Head of caudate nucleus (tissue), 42 donors: ENCODE results near the gene PLIN3.
"Not testable (repeated sequence)": the region's sequence is repeated elsewhere in the genome, so short reads cannot be mapped to it uniquely, and the experiment has no call there.

ENCODE experiments used
- DNase-seq, 42 donors: peaks; one replicate each; pipeline versions ENCODE4 v3.0.0 to v3.0.0-alpha.2; 2020 to 2021; ENCODE audit warnings: mixed read lengths in 7 of 42
- intact Hi-C: fragments of 100-400 bp; cut with DNase I; formaldehyde crosslinking; loops from one replicate; pipeline ENCODE4 v1.15.0; 2022

Gene PLIN3

DNA sequence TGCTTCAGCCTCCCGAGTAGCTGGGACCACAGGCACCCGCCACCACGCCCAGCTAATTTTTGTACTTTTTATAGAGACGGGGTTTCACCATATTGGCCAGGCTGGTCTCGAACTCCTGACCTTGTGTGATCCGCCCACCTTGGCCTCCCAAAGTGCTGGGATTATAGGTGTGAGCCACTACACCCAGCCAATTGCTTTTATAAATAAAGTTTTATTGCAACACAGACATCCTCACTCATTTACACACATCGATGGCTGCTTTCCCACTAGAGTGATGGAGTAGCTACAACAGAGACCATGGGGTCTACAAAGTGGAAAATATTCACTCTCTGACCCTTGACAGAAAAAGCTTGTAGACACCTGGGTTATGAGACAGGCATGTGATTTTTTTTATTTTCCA lies 45.1 kb downstream of the PLIN3 start:
- DNase-seq, intact Hi-C loops: not testable (repeated sequence)

DNA sequence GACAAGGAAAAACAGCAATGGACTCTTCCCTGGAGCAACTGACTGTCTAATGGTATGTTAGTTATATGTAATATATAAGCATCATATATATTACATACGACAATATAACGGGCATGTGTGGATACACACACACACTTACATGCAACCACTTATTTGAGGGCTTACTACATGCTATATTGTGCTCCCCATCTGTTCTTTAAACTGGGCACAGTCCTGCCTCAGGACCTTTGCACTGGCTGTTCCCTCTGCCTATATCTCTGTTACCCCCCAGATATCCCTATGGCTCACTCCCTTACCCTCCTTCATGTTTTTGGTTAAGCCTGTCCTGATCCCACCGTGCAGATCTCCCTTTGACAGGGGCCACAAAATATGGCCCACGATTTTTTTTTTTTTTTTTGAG lies 46.2 kb downstream of the PLIN3 start:
- intact Hi-C loops = no loop called here

DNA sequence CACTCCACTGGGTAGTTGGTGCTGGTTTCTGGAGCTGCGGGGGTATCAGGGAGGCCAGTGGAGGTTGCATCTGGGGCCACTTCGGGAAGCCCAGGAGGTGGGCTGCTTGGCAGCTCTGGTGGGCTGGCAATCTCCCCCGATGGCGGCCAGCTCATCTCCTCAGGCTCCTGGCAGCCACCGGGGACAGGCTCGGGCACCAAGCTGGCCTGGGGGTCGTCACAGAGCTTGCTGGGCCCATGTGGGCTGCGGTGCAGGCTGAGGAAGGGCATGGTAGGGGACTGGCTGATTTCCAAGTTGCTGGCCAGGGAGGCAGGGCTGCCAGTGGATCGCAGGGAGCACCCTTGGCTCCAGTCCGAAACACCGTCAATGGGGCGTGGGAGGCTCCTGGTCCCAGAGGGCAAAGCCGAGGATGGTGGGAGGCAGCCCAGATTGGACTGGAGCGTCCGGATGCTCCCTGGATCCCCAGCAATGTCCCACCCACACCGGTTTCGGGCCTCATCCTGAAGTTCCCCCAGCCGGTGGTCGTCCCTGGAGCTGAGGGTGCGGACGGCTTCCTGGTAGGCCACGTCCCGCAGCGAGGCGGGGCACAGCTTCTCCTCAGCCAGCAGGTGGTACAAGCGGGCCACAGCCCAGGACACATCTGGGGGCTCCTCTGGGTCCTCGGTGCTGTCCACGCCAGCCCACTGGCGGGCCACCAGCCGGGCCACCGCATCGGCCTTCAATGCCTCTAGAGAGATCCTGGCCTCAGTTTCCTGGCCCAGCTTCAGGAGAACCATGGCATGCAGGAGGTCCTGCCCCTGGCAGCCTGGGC lies 49.8 kb downstream of the PLIN3 start:
- intact Hi-C loops = loop anchor here (5.0 kb wide), 1 partner anchor 95 kb away; no protein-coding TSS in a partner anchor
- DNase-seq = no peak

More for the DNA sequence above, 46.2 kb downstream of the PLIN3 start:
- no peak for DNase-seq

DNA sequence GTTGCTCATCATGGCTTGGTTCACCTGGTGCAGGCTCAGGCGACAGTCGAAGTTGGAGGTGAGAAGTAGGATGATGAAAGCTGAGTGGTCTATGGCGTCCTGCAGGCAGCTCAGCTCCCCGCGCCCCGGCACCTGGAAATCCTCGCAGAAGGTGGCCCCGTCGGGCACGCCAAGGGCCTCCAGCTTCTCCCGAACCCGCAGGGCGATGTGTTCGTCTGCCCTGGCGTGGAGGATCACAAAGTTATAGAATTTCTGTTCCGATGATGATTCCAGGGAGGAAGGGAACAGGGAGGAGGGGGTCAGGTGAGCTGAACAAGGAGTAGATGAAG lies 50.6 kb downstream of the PLIN3 start:
- intact Hi-C loops = loop anchor here (5.0 kb wide), 1 partner anchor 95 kb away; no protein-coding TSS in a partner anchor
- DNase-seq = no peak

DNA sequence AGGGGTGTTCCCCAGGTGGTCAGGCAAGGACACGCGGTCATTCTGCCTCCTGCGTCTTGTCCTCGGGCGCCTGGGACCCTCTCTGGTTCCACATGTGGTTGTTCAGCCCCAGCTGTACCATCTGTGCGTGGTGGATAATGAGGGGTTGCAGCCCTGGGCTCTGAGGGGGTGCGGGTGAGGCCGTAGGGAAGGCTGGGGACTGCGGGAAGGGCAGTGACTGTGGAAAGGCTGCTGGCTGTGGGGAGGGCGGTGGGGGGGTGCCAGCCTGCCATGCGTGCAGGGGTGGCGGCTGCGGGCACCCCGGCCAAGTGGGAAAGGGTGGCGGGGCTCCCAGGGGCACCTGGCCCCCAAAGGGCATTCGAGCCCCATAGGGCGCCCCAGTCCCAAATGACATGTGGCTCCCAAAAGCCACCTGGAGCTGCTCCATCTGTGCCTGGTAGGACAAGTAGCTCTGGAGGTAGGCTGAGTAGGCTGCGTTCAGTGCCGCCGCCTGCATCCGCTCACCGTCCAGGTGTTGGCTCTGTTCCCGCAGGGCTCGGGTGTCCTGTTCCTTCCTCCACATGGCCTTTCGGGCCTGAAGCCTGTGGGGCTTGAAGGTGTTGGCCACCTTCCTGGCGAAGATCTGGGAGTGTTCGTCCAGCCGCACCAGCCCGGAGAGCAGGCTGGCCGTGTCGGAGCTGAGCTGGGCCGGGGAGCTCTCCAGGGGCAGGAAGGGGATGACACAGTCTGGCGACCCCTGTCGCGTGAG lies 51.1 kb downstream of the PLIN3 start:
- intact Hi-C loops = loop anchor here (5.0 kb wide), 1 partner anchor 96 kb away; no protein-coding TSS in a partner anchor
- DNase-seq = peak in 1 of 42 donors; percentile 21

DNA sequence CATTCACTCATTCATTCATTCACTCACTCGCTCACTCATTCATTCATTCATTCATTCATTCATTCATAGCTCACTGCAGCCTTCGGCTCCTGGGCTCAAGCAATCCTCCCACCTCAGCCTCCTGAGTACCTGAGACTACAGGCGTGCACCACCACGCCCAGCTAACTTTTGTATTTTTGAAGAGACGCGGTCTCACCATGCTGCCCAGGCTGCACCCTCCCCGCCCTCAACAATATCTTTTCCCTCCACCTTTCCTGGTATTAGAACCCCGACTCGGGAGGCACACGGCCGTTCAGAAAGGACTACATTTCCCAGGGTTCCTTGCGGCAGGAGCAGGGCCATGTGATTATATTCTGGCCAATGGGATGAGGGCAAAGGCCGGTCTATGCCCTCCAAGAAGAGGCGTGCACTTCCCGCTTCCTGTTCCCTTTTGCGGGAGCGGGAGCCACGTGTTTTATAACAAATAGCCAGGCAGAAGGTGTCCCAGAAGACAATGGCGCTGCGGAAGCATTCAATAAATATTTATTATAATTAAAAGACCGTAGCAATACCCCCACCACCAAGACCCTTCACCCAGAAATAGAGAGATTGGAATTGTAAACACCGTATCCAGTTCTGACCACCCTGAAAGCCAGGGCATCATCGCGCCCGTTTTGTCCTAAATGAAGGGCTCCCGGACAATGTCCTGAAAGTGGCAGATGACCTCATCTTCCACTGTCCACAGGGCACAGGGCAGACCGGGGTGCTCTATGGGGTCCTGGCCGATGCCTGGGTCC lies 51.9 kb downstream of the PLIN3 start:
- intact Hi-C loops = loop anchor here (5.0 kb wide), 1 partner anchor 97 kb away; no protein-coding TSS in a partner anchor
- DNase-seq = peak; percentile 86 to 98 (median 95)

DNA sequence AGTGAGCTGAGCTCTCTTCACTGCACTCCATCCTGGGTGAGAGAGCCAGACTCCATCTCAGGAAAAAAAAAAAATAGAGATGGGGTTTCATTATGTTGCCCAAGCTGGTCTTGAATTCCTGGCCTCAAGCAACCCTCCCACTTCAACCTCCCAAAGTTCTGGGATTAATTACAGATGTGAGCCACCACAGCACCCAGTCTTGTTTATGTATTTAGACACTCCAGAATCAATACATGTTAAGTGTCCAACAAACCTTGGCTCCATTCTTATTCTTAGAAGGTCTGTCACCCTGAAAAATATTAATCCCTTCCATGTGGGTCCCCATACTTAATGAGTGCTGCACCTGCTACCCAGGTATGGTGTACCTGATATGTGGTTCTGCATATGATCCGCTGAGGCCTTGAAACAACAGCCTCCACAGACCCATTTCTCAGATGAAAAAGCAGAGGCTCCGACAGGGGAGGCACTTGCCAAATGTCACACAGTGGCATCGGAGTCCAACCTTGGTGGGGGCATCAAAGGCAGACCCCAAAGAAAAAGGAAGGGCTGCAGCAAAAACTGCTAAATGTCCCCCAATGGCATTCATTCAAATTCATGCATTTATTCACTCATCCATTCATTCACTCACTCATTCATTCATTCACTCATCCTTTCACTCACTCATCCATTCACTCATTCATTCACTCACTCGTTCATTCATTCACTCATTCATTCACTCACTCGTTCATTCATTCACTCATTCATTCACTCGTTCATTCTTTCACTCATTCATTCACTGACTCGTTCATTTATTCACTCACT lies 52.6 kb downstream of the PLIN3 start:
- intact Hi-C loops = loop anchor here (5.0 kb wide), 2 partner anchors 97 to 212 kb away; no protein-coding TSS in a partner anchor

DNA sequence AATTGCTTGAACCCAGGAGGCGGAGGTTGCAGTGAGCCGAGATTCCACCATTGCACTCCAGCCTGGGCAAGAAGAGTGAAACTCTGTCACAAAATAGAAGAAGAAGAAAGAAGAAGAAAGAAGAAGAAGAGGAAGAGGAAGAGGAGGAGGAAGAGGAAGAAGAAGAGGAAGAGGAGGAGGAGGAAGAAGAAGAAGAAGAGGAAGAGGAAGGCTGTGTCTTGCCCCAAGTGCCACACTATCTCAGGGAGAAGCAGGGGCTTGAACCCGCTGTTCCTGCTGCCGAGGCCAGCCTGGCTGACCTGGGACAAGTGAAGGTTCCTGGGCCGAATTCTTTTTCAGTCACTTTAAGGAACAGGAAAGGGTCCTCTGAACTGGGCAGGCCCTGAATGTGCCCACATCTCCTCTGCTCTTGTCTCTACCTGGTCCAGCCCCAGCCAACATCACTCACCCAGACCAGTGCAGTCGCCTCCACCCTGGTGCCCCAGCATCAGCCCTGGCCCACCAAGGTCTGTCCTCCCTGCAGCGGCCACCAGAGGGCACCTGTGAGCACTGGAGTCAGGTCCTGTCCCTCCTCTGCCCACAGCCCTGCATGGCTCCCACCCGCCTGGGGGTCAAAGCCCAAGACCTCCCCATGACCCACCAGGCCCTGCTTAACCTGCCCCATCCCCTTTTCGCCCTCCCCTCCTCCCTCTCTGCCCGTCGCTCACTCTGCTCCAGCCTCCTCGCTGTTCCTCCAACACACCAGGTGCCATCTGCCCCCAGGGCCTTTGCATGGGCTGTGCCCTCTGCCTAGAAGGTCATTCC lies 55.9 kb downstream of the PLIN3 start:
- intact Hi-C loops = loop anchor here (5.0 kb wide), 1 partner anchor 216 kb away; no protein-coding TSS in a partner anchor
- peak; percentile 32 to 93 (median 80) for DNase-seq

More for the DNA sequence above, 52.6 kb downstream of the PLIN3 start:
- no peak for DNase-seq

DNA sequence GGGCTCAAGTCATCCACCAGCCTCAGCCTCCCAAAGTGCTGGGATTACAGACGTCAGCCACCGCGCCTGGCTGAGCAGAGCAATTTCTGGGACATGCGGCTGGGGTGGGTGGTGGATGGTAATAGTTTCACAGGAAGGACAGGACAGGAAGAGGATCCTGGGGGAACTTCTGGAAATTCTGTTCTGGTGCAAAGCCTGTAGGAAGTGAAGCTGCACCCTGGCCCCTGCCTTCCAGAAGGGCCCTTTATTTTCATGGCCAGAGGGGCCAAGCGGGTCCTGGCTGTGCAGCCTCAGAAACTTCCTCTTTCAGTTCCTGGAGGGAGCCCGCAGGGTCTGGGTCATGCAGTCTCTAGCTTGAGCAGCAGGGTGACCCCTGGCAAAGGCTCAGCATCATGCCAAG lies 60.3 kb downstream of the PLIN3 start:
- peak in 31 of 42 donors; percentile 35 to 76 (median 54) for DNase-seq

DNA sequence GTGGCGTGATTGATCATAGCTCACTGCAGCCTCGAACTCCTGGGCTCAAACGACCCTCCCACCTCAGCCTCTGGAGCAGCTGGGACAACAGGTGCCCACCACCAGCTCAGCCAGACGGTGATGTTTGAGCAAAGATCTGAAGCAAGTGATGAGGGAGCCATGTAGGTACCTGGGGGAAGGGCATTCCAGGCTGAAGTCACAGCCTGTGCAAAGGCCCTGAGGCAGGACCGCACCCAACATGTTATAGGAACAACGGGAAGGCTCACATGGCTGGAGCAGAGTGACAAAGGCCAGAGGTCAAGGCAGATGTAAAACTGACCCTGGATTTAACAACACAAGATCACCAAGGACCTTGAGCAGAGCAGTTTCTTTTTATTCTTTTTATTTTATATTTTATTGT lies 61.1 kb downstream of the PLIN3 start:
- no peak for DNase-seq
- intact Hi-C loops = no loop called here

More for the DNA sequence above, 60.3 kb downstream of the PLIN3 start:
- intact Hi-C loops = no loop called here

DNA sequence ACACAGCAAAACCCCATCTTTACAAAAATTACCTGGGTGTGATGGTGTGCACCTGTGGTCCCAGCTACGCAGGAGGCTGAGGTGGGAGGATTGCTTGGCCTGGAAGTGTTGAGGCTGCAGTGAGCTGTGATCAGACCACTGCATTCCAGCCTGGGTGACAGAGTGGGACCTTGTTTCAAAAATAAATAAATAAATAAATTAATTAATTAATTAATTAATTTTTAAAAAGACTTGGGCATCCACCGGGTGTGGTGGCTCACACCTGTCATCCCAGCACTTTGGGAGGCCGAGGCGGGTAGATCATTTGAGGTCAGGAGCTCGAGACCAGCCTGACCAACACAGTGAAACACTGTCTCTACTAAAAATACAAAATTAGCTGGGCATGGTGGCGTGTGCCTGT lies 62.3 kb downstream of the PLIN3 start:
- intact Hi-C loops, DNase-seq: not testable (repeated sequence)

DNA sequence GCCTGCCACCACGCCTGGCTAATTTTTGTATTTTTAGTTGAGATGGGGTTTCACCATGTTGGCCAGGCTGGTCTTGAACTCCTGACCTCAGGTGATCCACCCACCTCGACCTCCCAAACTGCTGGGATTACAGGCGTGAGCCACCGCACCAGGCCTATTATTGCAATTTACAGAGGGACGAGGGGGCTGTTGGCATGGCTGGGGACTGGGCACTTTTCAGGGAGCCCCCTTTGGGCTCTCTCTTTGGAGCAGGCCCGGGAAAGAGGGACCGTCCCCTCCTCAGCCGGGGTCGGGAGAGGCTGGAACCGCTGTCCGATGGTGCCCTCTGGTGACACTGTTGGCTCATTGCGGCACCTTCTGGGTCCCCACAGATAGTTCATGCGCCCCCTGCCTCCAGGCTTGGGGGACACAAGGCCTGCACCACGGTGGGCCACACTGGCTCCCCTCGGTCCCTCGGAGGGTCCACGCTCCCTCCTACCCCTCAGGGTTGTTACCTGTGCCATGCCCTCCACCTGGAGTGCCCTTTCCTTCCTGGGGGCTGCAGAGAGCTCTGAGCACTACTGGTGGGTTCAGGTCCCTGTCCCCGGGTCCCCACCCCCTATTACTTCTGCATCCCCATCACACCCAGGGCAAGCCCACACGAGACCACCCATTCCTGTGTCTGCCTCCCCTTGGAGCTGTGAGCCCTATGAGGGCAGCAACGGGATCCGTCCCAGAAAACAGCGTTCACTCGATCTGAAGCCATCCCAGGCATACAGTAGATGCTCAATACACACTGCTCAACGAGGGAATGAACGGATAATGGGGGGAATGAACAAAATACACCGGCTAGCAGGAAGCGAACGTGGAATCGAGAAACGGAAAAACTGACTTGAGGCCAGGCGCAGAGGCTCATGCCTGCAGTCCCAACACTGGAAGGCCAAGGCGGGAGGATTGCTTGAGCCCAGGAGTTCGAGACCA lies 63.5 kb downstream of the PLIN3 start:
- peak in 39 of 42 donors; percentile 43 to 82 (median 65) for DNase-seq
- intact Hi-C loops = no loop called here

DNA sequence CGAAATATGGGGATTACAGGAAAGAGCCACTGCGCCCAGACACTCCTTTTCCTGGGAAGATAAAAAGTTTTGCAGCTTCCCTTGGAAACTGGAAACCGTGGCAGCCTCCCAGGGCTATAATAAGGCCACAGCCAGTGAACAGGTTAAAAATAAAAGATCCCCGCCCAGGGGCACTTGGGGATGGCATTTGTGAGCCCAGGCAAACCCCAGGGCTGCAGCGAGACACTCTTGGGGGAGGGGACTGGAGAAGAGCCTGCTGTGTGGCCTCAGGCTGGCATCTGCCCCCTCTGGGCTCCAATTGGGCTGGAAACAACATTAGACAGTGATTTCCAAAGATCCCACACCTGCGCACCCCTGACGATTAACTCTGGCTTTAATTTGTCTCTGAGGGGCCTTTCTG lies 64.8 kb downstream of the PLIN3 start:
- no peak for DNase-seq
- intact Hi-C loops = no loop called here

DNA sequence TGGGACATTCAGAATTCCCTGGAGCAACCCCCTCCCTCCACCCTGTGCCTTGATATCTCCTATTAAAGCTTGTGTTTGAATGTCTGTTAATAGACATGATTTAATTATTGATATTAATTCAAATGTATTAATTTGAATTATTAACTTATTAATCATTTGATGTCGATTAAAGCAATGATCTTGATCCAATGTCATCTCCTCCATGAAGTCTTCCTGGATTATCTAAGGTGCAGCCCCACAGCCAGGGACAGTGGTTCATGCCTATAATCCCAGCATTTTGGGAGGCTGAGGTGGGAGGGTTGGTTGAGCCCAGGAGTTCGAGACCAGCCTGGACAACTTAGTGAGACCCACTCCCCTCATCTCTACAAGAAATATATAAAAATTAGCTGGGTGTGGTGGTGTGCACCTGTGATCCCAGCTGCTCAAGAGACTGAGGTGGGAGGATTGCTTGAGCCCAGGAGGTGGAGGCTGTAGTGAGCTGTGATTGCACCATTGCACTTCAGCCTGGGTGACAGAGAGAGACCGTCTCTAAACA lies 66.3 kb downstream of the PLIN3 start:
- intact Hi-C loops = no loop called here
- no peak for DNase-seq

DNA sequence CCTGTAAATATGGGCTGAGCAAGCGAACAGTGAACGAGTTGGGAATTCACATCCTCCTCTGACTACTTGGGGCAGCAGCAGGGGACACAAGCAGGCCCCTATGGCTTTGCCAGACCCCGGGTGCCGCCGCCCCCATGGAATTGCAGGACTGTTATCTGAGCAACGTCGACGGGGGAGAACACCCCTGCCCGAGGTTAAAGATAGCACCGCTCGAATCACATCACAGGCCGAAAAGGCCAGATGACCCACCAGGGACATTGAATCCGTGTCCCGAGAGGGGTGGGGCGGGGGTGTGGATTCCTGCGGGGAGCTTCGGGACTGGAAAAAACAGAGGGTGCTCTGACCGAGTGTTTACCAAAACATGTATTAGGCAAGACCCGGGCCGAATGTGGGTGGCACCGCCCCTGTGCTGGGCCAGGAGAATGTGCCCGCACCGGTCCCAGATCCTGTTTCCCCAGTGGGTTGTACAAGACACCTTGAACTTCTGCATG lies 66.8 kb downstream of the PLIN3 start:
- no peak for DNase-seq

DNA sequence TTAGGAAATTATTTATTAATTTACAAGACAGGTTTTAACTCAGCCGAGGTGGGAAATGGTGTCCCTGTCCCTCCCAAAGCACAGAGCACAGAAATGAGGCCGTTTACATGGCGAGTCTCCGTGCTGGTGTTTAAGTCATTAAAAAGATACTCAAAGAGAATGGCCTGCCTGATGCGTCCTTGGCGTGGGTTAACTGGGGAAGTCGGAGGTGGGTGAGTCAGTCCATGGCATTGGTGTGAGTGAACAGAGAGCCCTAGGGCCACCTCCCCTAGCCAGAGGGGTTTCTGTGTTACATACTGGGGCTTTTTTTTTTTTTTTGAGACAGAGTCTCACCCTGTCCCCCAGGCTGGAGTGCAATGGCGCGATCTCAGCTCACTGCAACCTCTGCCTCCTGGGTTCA lies 72.1 kb downstream of the PLIN3 start:
- intact Hi-C loops = no loop called here
- DNase-seq = no peak

More for the DNA sequence above, 66.8 kb downstream of the PLIN3 start:
- intact Hi-C loops = no loop called here
